UCSD-AML1 (cell line): Measurements from ENCODE around the gene USP24.
A peak's percentile ranks its signal among the peaks of the same experiment; 100 is the strongest.
"Not testable (repeated sequence)": the region's sequence is repeated elsewhere in the genome, so short reads cannot be mapped to it uniquely, and the experiment has no call there.

Experiments
- DNase-seq: peaks from one replicate; lab custom pipeline; 2025; ENCODE audit not compliant: unreplicated experiment; lab: John Stamatoyannopoulos, UW

USP24 gene

DNA sequence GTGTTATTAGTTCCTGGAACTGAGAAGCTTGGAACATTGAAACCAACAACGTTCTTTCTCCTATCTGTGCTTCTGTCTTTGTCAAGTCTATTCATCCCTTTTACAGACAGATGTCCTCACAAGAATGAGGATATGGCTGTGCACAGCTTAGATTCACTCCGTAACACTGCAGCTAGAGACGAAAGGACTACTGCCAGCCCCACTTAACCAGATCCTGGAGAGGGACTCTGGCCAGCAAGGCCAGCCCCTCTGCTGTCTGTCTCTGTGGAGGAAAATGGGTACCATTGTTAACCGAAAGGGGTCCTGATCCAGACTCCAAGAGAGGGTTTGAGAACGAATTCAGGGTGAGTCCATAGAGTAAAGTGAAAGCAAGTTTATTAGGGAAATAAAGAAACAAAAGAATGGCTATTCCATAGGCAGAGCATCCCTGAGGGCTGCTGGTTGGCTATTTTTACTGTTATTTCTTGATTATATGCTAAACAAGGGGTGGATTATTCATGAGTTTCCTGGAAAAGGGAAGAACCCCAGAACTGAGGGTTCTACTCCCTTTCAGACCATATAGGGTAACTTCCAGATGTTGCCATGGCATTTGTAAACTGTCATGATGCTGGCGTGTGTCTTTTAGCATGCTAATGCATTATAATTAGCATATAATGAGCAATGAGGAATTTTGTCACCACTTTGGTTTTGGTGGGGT lies 17.4 kb upstream of the USP24 start:
- no peak for DNase-seq

DNA sequence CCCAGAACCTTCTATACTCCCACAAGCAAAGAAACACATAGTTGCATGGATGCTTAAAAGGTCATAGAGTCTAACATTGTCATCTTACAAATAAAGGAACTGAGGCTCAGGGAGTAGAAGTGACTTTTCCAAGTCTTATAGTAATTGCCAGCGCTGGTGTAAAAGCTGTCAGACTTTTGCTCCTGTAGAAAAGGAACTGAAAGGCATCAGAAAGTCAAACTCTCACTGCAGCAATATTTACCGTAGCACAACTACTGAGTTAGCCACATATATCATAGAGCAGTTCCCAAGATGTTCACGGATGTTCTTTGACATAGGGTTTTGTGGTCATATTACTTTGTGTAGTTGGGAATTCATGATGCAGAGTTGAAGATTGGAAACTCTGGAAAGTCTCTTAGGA lies 16.6 kb upstream of the USP24 start:
- no peak for DNase-seq

- no peak for DNase-seq
These were observed 15.5 kb upstream of the USP24 start for GRCh38 chr1:55230659-55231058.

GRCh38 chr1:55229726-55230125 lies 14.6 kb upstream of the USP24 start:
- DNase-seq, result not testable (repeated sequence)

- no peak for DNase-seq
These were observed 10.1 kb upstream of the USP24 start for GRCh38 chr1:55225228-55225627.

GRCh38 chr1:55224729-55225128 lies 9.6 kb upstream of the USP24 start:
- DNase-seq, result no peak

GRCh38 chr1:55222152-55222551 lies 7.0 kb upstream of the USP24 start:
- no peak for DNase-seq

DNA sequence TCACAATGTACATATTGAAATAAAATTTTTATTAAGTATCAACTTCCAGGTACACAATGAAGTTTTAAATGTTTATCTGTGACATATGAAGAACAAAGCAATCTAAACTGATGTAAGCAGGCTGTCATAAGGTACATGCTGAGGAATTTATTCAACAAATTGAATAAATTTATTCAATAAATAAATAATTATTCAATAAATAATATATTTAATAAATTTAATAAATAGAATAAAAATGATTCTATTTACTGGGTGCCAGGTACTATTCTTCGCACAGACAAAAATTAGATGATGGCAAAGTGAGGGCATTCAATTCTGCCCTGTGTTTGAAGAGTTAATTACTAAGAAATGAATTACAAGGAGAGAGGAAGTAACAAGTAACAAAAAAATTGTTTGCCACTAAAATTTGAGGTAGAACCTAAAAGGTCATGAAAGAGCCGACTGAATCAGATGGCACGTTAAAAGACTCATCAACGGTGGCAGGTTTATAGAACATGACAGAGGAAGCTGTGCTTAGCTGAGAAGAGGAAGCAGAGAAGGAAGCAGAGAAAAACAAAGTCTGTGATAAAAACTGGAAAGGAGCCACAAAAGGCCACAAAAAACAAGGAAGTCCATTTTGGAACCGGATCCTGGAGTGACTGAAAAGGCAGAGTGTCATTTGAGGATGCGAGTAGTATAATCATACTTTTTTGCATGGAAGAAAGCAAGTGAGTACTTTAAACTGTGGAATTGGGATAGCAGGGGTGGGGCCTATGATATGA lies 2.2 kb upstream of the USP24 start:
- DNase-seq, result no peak

- no peak for DNase-seq
These were observed 932 bp upstream of the USP24 start for GRCh38 chr1:55216096-55216495.

DNA sequence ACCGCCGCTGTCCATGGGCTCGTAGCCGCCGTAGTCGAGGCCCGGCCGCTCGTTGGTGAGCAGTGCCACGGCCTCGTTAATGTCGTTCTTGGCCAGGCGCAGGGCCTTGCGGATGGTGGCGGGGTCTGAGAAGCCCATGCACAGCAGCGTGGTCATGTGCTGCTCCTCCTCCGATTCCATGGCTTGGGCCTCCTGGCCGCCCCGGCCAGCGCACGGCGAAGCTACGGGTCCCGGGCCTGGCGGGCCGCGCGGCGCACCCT lies 300 bp downstream of the USP24 start:
- DNase-seq, result no peak

DNA sequence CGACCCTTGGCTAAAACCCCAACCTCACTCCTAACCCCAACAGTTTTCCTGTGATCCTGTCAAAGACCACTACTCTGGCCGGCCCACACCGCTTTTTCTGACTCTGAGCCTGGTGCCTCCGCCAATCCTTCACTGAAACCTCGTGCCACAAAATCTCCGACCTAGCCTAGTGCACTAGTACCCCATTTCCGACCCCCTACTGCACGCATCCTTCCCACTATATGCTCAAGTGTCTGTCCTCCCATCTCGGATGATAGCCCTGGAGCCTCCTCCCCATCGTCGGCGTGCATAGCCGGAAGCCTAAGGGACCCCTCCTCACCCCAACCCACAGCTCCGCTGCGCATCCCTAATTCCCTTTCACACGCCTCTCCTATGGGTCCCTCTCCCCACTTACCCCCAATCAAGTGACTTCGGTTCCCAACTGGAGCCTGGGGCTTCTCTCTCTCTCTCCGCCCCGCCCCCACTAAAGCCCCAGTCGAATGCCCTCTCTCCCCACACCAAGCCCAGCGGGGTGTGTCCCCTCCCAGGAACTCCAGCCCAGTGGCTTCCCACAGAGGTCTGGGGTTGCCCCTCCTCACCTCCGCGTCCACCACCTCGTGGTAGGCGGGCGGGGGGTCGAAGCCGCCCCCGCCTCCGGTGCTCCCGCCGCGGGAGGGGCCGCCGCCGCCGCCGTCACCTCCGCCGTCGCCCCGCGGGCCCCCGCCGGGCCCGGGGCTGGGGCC lies 791 bp downstream of the USP24 start:
- DNase-seq, result peak; percentile 57

- no peak for DNase-seq
These were observed 1.3 kb downstream of the USP24 start for GRCh38 chr1:55213885-55214211.

DNA sequence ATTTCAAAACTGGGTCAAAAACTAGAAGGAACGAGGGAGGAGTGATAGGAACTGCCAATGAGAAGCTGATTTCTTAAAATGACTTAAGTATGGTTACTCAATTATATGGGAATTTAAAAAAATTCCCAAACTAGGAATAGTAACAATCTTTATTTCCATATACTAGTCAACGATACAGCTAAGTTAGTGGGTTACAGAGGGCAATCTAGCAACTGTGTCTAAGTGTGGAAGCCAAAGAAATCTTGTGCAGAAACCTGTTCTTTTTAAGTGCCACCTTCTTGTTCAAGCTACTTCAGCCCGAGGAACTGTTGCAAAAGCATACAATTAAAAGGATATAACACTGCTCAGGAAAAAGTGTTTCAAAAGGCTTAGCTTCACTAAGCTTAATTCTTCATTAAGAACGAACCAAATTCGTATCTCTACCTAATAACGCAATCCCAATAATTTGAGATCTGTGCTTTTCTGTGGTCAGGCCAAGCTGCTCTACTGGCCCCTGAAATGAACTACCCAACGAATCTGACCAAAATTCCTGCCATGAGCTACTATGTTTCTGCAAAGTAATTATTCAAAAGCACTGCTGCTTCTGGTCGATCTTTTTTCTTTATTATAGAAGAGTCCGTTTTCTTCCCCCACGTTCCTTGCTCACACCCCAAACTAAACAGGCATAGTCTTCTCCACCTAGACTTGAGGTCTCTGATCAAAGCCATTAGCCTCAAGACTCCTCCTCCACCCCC lies 1.8 kb downstream of the USP24 start:
- DNase-seq, result no peak

DNA sequence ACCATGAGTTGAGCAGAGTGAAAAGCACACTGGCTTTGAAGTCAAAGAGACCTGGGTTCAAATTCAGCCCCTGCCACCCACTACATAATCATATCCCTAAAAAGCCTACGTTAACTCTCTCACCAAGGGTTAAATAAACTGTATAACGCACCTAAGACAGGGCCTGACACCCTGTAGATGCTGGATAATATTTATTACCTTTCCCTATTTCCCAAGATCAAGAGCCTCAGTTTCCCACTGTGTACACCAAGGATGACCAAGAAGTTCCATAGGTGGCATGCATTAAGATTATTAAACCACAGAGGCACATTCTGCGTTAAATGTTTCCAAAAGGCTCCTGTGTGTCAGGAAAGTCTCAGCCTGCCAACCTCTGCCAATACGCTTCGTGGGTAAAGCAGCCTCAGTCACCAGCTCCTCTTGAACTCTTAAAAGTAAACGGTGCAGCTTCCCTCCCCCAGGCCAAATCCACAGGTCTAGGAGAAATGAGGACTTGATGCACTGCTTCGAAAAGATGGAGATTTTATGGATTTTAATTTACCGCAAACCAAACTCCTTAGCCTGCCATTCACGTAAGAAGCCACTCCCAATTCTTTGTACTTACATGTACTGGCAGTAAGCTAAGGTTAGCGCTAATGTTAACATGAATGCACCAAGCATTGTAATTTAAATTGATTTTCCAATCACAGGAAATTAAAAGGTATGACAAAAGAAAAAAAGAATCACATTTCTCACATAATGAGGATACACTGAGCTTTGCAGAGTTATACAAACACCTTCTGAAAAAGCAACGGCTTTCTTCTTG lies 2.6 kb downstream of the USP24 start:
- DNase-seq, result no peak

DNA sequence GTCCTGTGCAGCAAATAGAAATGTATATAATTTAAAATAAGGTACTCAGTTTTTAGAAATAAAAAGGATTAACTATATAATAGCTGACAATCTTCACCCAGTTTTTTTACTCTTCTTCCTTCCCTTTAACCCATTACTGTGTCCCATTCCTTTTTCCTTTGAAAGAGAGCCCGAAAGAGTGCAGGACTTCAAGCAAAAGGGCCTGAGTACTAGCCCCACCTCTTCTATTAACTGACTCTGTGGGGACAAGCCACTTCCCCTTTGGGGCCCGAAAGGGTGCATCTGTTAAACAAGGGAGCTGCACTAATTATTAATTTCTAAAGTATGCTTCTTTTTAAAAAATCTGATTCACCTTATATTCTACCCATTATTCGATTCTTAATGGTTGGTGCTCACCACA lies 3.3 kb downstream of the USP24 start:
- DNase-seq, result no peak

DNA sequence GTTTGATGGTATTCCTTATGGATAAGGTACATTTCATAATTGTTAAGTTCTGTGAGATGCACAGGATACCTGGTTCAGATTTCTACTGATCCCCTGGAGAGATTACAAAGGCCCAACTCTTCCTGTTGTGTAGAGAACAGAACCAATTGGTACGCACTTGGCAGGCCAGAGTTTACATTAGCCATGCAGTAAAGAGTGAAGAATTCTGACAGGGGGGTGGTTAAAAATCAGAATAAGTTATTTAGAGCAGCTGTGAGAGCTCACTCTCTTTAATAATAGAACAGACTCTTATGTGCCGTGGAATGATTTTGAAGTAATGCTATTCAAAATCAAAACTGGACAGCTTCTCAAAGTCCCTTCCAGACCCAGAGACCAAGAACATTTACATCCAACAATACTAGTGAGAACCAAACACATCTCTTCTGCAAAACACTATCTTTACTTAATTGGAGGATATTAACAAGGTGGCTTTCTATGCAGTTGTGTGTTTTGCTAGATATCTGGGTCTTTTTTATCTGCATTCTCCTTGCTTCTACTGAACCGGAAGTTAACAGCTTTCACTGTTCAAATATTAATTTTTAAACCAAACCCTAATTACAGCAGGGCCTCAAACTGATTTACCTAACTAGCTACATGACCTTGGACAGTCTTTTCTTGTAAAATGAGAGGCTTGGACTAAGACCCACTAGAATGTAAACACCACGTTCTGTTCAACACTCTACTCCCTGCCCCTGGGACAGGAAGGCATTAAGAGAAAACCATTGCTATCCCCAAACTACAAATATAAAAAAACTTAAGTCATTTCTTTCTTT lies 4.0 kb downstream of the USP24 start:
- no peak for DNase-seq

GRCh38 chr1:55209247-55209646 lies 5.9 kb downstream of the USP24 start:
- DNase-seq, result no peak

GRCh38 chr1:55206210-55206609 lies 9.0 kb downstream of the USP24 start:
- DNase-seq, result no peak

DNA sequence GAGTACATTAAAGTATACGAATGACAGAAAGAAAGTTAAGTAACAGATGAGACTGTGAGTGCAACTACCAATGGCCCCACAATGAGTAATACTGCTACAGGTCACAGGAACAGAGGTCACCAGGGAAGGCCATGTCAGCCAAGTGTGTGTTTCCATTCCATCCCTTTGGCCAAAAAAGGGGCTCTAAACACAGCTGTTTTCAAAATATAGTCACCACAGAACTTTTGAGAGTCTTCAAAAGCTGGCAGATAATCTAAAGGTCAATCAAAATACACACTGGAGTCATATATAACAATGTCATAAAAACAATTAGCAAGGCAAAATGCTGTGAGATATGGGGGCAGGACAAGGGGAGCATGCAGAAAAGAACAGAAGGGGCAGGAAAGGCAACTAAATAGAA lies 10.2 kb downstream of the USP24 start:
- no peak for DNase-seq

GRCh38 chr1:55203064-55203463 lies 12.1 kb downstream of the USP24 start:
- DNase-seq, result no peak
